ENCODE results near the gene DENND5B. TPM values are rescaled to one million over a fixed set of nuclear protein-coding genes. Genes with fewer than 3 reads are reported as not detected.

Gene DENND5B
- total RNA-seq, 4 donors from 2014 or later = 4.6 to 6.4 (median 5.4) TPM

DNA sequence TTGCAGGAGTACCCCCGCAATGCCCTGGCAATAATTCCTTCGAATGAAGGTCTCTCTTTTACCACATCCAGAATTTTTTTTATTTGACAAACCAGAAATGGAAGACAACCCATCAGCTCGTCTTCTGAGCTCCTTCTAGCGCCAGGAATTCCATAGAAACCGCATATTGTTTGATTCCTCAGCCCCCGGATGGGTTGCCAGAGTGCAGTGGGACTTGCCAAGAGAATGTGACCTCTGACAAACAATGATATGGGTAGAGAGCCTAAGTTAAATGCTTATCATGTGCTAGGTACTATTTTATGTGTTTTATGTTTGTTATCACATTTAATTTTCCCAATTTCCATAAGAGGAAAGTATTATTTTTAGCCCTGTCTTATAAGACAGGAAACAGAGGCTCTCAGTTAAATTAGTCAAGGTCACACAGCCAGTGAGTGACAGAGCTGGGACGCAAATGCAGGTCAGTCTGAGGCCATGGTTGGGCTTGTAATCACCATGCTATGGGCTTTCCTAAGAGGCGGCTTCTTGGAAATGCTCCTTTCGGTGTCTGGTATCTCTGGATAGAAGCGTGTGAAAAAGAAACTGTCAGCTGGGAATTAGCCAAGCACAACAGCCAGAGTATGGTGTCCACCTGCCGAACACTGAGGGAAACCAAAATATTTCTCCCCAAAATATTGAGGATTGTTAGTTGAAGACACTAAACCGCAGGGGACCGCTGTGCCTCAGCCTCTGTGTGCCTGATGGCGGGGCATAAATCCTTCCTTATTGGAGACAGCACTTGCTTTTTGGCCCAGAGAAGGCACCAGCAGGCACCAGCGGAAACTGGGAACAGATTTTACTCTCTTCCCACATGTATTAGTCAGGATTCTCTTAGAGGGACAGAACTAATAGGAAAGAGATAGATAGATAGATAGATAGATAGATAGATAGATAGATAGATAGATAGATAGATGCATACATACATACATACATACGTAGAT, 39.1 kb upstream of the DENND5B start:
- WGBS, 2 donors = 55 to 62% methylated on average over 16 of the region's 16 CpGs
- intact Hi-C loops (cut with DNase I; ENCODE audit: low total_unique reads) = no loop called here

DNA sequence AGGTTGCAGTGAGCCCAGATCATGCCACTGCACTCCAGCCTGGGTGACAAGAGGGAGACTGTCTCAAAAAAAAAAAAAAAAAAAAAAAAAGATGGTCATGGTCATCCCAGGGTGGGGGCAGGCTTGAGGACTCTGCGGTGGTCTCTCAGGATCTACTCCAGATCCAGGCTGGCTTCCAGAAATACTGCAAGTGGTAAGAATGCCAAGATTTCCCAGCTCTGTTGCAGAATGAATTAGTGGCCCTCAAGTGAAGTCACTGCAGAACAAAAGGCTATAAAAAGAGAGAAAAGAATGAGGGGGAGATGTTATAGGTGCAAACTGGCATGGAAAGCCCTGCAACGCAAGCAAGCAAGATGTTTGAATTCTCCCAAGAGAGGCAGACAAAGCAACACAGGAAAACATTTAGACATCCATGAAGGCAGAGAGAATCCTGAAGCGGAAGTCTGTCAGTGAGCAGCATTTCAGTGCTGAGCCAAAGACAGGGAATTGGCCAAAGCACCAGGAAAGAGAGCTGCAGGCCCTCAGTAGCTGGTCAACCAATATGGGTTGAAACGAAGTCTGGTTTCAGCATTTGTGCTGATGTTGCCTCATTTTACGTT, 36.6 kb upstream of the DENND5B start:
- WGBS, 2 donors = 87 to 92% methylated on average over 5 of the region's 5 CpGs
- no peak for DNase-seq (ENCODE audit: low spot score in 2 of 2)
- H3K4me3 ChIP-seq (ENCODE audit: low read depth, poor library complexity, severe bottlenecking) = no peak overlapping the region
- TF ChIP-seq, protein P1, sequence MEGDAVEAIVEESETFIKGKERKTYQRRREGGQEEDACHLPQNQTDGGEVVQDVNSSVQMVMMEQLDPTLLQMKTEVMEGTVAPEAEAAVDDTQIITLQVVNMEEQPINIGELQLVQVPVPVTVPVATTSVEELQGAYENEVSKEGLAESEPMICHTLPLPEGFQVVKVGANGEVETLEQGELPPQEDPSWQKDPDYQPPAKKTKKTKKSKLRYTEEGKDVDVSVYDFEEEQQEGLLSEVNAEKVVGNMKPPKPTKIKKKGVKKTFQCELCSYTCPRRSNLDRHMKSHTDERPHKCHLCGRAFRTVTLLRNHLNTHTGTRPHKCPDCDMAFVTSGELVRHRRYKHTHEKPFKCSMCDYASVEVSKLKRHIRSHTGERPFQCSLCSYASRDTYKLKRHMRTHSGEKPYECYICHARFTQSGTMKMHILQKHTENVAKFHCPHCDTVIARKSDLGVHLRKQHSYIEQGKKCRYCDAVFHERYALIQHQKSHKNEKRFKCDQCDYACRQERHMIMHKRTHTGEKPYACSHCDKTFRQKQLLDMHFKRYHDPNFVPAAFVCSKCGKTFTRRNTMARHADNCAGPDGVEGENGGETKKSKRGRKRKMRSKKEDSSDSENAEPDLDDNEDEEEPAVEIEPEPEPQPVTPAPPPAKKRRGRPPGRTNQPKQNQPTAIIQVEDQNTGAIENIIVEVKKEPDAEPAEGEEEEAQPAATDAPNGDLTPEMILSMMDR (IDR thresholded peaks at IDR 0.05) = no peak
- no peak for TF ChIP-seq POLR2A (IDR thresholded peaks at IDR 0.05)
- intact Hi-C loops (cut with DNase I; ENCODE audit: low total_unique reads) = no loop called here

More for the DNA sequence above, 39.1 kb upstream of the DENND5B start:
- H3K4me3 ChIP-seq (ENCODE audit: low read depth, poor library complexity, severe bottlenecking) = no peak overlapping the region
- TF ChIP-seq, protein P1 (IDR thresholded peaks at IDR 0.05) = no peak
- no peak for TF ChIP-seq POLR2A (IDR thresholded peaks at IDR 0.05)
- DNase-seq (ENCODE audit: low spot score in 2 of 2) = no peak

DNA sequence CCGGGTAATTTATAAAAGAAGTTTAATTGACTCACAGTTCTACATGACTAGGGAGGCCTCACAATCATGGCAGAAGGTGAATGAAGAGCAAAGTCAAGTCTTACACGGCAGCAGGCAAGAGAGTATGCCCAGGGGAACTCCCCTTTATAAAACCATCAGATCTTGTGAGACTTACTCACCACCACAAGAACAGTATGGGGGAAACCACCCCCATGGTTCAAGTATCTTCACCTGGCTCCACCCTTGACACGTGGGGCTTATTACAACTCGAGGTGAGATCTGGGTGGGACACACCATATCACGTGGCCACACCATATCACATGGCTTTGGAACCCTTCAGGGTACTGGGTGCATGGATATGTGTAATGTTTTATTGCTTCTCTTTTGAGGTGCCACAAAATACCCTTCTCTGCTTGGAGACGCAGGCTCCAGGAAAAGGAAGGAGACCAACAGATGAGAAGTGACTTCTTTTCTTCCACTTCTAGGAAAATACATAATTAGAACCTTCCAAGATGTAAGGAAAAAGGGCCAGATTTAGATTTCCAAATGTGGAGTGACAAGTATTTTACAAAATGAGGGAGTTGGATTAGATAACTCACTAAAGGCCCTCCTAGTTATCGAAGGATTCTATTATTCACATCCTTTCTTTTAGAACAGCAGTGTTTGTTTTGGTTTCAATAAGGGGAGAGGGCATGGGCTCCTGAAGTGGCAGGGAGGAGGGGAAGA, 35.5 kb upstream of the DENND5B start:
- no peak overlapping the region for H3K4me3 ChIP-seq (ENCODE audit: low read depth, poor library complexity, severe bottlenecking)
- TF ChIP-seq POLR2A (IDR thresholded peaks at IDR 0.05) = no peak
- TF ChIP-seq, protein P1 (IDR thresholded peaks at IDR 0.05) = no peak
- no peak for DNase-seq (ENCODE audit: low spot score in 2 of 2)
- WGBS, 2 donors = 80 to 82% methylated on average over 7 of the region's 7 CpGs
- intact Hi-C loops (cut with DNase I; ENCODE audit: low total_unique reads) = no loop called here

DNA sequence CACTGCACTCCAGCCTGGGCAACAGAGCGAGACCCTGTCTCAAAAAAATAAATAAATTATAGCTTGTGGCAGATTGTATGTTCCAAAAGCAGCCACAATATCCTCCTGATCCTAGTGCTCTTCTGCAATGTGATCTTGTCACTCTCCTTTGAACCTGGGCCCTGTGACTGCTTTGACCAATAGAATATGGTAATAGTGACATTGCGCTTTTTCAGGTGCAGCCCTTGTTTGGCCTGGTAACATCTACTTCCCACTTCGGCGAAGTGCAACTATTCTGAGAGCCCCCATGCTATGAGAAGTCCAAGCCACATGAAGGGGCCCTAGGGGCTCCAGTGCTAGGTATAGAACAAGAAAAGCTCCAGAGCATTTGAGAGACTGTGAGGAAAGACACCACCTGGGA, 31.1 kb upstream of the DENND5B start:
- 94% methylated on average over 4 of the region's 4 CpGs for whole genome bisulfite sequencing, 2 donors
- intact Hi-C loops (cut with DNase I; ENCODE audit: low total_unique reads) = no loop called here
- no peak overlapping the region for H3K4me3 ChIP-seq (ENCODE audit: low read depth, poor library complexity, severe bottlenecking)
- no peak for DNase-seq (ENCODE audit: low spot score in 2 of 2)
- TF ChIP-seq, protein P1 (IDR thresholded peaks at IDR 0.05) = no peak
- TF ChIP-seq POLR2A (IDR thresholded peaks at IDR 0.05) = no peak

DNA sequence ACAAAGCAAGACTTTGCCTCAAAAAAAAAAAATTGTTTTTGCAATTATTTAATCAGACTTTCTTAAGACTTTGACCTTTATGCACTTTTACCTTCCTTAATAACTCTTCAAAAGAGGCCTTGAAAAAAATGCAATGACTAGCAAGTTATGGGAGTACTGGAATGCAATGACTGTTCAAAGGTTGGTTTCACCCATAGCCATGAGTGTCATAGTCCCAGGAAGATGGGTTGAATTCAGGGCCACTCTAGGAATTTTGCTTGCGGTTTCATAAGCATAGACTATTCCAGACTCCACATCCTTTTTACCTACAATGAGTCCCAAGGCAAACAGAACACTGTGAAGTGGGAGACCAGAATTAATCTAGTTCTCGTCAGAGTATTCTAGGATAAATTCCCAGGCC, 29.4 kb upstream of the DENND5B start:
- 96 to 98% methylated on average over 2 of the region's 2 CpGs for WGBS, 2 donors
- H3K4me3 ChIP-seq (ENCODE audit: low read depth, poor library complexity, severe bottlenecking) = no peak overlapping the region
- DNase-seq (ENCODE audit: low spot score in 2 of 2) = no peak
- TF ChIP-seq POLR2A (IDR thresholded peaks at IDR 0.05) = no peak
- TF ChIP-seq, protein P1 (IDR thresholded peaks at IDR 0.05) = no peak
- intact Hi-C loops (cut with DNase I; ENCODE audit: low total_unique reads) = no loop called here

Data from lower leg skin (tissue), 4 donors.